ENCODE results near the gene KCNN3.

Gene KCNN3

DNA sequence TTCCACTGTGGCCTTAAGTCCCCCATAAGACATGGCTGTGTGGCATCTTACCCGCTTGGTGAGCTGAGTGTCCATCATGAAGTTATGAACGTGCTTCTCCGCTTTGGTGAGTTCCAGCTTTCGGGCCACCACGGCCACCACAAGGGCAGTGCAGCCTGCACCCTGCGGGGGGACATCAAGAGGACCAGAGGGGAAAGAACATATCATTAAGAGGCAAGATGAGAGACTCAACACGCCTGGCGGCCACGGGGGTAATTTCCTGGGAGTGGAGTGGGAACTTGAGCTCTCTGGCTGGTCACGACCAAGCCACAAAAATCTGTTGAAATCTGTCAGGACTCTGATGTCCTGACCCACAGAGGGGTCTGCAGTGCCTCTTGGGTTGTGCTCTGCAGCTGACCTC is 144.2 kb downstream of the KCNN3 start:
- DNase-seq, result no peak

- DNase-seq, result no peak
These were observed 149.5 kb downstream of the KCNN3 start for GRCh38 chr1:154720328-154721297.

GRCh38 chr1:154719586-154720327 is 150.3 kb downstream of the KCNN3 start:
- no peak for DNase-seq

DNA sequence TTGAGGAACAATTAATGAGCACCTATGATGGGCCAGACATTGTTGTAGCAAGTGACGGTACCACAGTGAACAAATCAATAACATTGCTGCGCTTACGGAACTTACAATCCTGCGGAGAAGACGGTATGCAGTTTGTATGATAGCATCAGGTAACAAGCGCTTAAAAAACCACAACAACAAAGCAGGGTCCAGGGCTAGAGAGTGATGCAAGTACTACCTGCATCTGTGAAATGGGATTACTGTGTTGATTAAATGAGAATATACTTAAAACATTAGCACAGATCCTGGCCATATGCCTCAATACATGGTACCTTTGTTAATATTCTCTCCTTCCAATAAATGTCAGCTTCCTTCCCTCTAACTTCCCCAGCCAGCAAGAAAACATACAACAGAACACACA is 151.5 kb downstream of the KCNN3 start:
- no peak for DNase-seq

DNA sequence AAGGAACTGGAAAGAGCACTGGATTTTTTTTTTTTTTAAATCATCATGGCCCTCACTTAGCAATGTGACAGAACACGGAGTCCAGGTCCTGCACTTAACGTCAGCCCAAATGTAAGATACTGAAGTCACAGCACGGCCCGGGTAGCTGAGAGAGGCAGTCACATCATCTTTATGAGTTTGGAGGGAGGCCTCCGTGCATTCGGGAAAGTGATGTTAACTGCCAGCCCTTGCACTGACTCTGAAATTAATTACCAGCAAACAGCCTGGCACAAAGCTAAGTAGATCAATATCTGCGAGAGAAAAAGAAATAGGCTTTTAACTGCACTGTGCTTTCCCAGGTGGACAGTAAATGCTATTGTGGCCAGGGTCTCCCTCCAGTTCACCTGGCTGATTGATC is 152.6 kb downstream of the KCNN3 start:
- DNase-seq, result no peak

- no peak for DNase-seq
These were observed 153.2 kb downstream of the KCNN3 start for GRCh38 chr1:154716614-154717527.

GRCh38 chr1:154716011-154716410 is 154.1 kb downstream of the KCNN3 start:
- DNase-seq, result peak; percentile 58

- DNase-seq, result no peak
These were observed 154.7 kb downstream of the KCNN3 start for GRCh38 chr1:154715385-154715784.

DNA sequence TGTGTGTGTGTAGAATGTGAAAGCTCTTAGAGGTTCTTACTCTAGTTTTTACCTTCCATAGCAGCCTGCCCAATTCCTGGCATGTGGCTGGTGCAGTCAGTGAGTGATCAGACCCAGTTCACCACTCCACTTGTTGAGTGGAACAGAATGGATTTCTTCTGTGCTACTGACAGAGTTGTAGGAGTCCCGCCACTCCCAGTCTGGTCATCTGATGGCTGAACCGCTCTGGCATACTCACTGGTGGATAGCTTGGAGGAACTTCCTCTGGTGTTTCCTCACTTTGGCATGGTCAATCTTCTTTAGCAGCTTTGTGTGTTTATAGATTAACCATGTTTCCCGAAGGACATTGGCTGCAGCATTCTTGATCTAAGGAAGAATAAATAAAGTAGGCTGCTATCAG is 155.4 kb downstream of the KCNN3 start:
- peak; percentile 24 for DNase-seq

- no peak for DNase-seq
These were observed 155.9 kb downstream of the KCNN3 start for GRCh38 chr1:154714052-154714623.

GRCh38 chr1:154713005-154713404 is 157.1 kb downstream of the KCNN3 start:
- DNase-seq, result no peak

- no peak for DNase-seq
These were observed 157.8 kb downstream of the KCNN3 start for GRCh38 chr1:154712166-154712810.

GRCh38 chr1:154711416-154711815 is 158.7 kb downstream of the KCNN3 start:
- DNase-seq, result no peak

- DNase-seq, result no peak
These were observed 160.0 kb downstream of the KCNN3 start for GRCh38 chr1:154710106-154710505.

DNA sequence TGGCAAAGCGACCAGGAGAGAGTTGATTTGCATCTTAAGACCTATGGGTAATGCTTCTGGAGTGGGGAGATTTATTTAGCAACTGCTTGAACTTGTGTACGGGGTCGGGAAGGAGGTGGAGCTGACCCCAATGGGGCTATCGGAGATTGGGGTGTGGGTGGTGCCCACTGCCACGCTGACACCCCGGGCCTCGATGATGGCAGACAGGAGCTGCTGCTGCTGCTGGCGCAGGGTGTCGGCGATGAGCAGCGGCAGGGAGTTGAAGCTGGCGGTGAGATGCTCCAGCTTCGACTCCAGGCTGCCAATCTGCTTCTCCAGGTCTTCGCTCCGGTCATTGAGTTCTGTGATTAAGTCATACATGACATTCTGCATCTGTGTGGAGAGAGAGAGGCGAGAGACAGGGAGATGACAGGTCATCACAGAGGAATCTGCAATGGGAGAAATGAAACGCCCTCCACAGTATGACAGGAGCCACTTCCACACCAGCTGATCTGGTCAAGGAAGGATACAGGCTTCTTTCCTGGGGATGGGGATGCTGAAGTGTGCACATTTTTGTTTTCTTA is 162.1 kb downstream of the KCNN3 start:
- DNase-seq, result peak; percentile 82

GRCh38 chr1:154706851-154707250 is 163.2 kb downstream of the KCNN3 start:
- DNase-seq, result no peak

DNA sequence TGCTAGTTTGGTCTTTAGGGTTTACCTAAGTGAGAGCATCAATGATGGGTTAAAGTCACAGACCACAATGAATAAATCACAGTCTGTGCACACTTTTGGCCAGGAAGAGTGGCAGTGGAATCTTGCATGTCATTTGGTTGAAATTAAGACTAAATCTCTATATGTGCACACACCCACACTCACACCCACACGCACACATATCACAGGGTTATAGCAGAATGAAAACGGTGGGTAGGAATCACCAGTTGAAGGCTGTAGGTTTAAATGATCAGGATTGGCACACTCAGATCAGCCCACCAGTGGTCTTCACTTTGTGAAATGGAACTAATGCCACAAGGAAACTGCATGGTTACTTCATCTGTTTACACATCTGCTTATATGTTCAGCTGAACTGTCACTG is 164.5 kb downstream of the KCNN3 start:
- DNase-seq, result no peak

GRCh38 chr1:154703170-154703569 is 166.9 kb downstream of the KCNN3 start:
- peak; percentile 14 for DNase-seq

DNA sequence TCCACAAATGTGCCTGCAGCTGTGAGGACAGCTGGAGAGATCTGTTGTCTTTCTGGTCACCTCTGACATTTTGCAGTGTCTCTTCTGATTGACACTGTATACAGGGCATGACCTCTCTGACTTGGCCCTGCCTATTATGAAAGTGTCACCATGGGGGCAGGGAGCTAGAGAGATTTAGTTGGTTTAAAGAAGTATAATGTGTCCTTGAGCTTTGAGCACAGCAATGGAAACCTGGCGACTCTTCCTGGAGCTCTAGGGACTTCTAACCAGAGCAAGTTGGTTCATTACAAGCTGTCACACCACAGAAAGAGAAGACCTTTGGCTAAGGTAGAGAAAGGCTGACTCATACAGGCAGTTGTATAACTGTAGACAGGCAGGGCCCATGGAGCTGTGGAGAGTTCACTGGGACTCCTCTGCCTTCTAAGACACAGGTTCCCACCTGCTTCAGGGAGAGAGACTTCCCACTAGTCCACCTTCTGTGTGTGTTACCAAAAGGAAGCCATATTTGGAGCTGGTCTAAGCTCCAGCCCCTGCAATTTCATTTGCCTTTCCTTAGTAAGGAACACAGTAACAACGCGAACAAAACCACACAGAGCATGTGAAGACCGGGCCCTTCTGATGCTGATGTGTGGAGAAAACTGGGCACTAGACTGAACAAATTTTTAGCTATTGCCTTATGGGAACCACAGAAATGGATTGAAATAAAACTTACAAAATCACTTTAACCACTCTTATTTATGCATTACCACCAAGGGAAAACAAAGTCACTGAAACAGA is 171.6 kb downstream of the KCNN3 start:
- no peak for DNase-seq

GRCh38 chr1:154697710-154698109 is 172.4 kb downstream of the KCNN3 start:
- DNase-seq, result no peak

DNA sequence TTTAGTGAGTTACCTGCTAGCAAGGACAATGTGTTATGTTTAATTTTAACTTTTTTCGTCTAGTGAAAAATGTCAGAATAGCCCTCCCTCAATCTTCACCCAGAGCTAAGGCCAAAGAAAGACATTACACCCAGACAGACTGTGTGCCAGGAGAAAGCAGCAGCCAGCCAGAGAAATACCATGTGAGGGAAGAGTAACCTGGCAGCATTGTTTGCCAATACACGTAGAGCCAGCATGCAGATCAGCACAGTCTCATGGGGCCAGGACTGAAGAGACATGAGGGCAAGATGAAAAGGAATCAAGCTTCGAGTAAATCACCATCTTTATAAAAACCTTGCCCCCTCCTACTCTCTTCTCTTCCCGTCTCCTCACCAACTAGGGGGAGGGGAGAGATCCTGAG is 173.6 kb downstream of the KCNN3 start:
- no peak for DNase-seq

Data from eye (tissue), 1 donor.